CD4-positive, alpha-beta T cell (primary cell): ENCODE results near the gene PCSK2. TPM values are rescaled to one million over a fixed set of nuclear protein-coding genes. Genes with fewer than 3 reads are reported as not detected.

ENCODE experiments used
- ATAC-seq: fragments of 200-7000 bp; cut with Tn5 transposase; one replicate; pipeline ENCODE4 v1.10.0; 2022; ENCODE audit warnings: mild to moderate bottlenecking; ENCODE audit not compliant: poor library complexity
- CTCF ChIA-PET: fragments of 350-600 bp; sonication (Branson Sonifier 250); formaldehyde crosslinking; loops from one replicate; lab custom pipeline; 2021; ENCODE audit warnings: antibody characterized with exemption, inconsistent platforms; lab: Charles Lee
- POLR2A ChIA-PET: fragments of 350-600 bp; sonication (Branson Sonifier 250); formaldehyde crosslinking; loops from one replicate; lab custom pipeline; 2021; ENCODE audit warnings: antibody characterized with exemption, inconsistent platforms; lab: Charles Lee
- DNase-seq, 14 experiments: peaks; one replicate each; pipeline ENCODE4 v3.0.0-alpha.2; 2013 to 2020; ENCODE audit warnings: mixed read lengths in 2 of 14
- H3K27ac ChIP-seq, 2 donors: one replicate each; pipeline versions ENCODE4 v1.5.1 to v1.7.0; 2013; ENCODE audit warnings: low read length in 2 of 2, low read depth in 1 of 2, mild to moderate bottlenecking in 1 of 2
- H3K27me3 ChIP-seq, 2 experiments: 1 replicate in 1 of 2; 2 replicates in 1 of 2; pipeline versions ENCODE4 v1.6.1 to v1.7.0; 2013; ENCODE audit warnings: low read length in 2 of 2, control low read depth in 1 of 2, mild to moderate bottlenecking in 1 of 2, moderate library complexity in 1 of 2; ENCODE audit not compliant: insufficient read depth in 2 of 2, control insufficient read depth in 1 of 2
- H3K36me3 ChIP-seq: one replicate; pipeline ENCODE4 v1.6.1; 2013; ENCODE audit warnings: low read length, control low read depth; ENCODE audit not compliant: insufficient read depth
- H3K4me1 ChIP-seq: one replicate; pipeline ENCODE4 v1.6.1; 2013; ENCODE audit warnings: low read length, control low read depth; ENCODE audit not compliant: insufficient read depth
- H3K4me3 ChIP-seq: one replicate; pipeline ENCODE4 v1.5.1; 2013; ENCODE audit warnings: mild to moderate bottlenecking, low read length, moderate library complexity
- H3K9me3 ChIP-seq, 2 experiments: 1 replicate in 1 of 2; 2 replicates in 1 of 2; pipeline versions ENCODE4 v1.6.1 to v1.7.0; 2013; ENCODE audit warnings: low read length in 2 of 2, mild to moderate bottlenecking in 2 of 2, control low read depth in 1 of 2, moderate library complexity in 1 of 2; ENCODE audit not compliant: control insufficient read depth in 1 of 2, insufficient read depth in 1 of 2
- H3K27ac Mint-ChIP-seq: one replicate; pipeline ENCODE4 v1.8.0; 2020; ENCODE audit warnings: mixed read lengths
- H3K27me3 Mint-ChIP-seq: one replicate; pipeline ENCODE4 v1.8.0; 2021; ENCODE audit warnings: mixed read lengths
- H3K36me3 Mint-ChIP-seq: one replicate; pipeline ENCODE4 v1.8.0; 2021; ENCODE audit warnings: low read depth, mixed read lengths
- H3K4me1 Mint-ChIP-seq: one replicate; pipeline ENCODE4 v1.8.0; 2021; ENCODE audit warnings: low read depth, mixed read lengths
- H3K4me3 Mint-ChIP-seq: one replicate; pipeline ENCODE4 v1.8.0; 2020; ENCODE audit warnings: mild to moderate bottlenecking, mixed read lengths
- H3K9me3 Mint-ChIP-seq: one replicate; pipeline ENCODE4 v1.8.0; 2020; ENCODE audit warnings: mixed read lengths
- intact Hi-C, 2 experiments: fragments of 100-400 bp; cut with DNase I in 1 of 2; cut with micrococcal nuclease in 1 of 2; formaldehyde crosslinking; loops; one replicate each; pipeline versions ENCODE4 v1.15.1 to v1.9.0; 2023 to 2025; cut with DNase I, micrococcal nuclease
- polyA plus RNA-seq, 2 donors: library from polyadenylated mRNA; unstranded; fragments of 120-200 nt; gene quantifications; one replicate each; pipeline ENCODE4 v1.2.1, GENCODE V29; 2013
- total RNA-seq, 174 experiments: library from RNA in 2 of 174; stranded (reverse) in 2 of 174; gene quantifications; one replicate each; pipeline ENCODE4 v1.2.3 and lab custom pipeline; 2021 to 2026
- TF ChIP-seq, protein P1 (sequence below): fragments of 200-600 bp; IDR thresholded peaks from one replicate; pipeline ENCODE4 v1.8.0; 2022; ENCODE audit warnings: antibody characterized with exemption, mild to moderate bottlenecking

The PCSK2 gene
- not detected for total RNA-seq
- not detected for polyA plus RNA-seq (2013, experiment 1 of 2)
- polyA plus RNA-seq (2013, experiment 2 of 2) = not detected
- total RNA-seq (lab: John Stamatoyannopoulos, UW) = 0 to 0.20 (median 0) reads per million in 172 experiments

DNA sequence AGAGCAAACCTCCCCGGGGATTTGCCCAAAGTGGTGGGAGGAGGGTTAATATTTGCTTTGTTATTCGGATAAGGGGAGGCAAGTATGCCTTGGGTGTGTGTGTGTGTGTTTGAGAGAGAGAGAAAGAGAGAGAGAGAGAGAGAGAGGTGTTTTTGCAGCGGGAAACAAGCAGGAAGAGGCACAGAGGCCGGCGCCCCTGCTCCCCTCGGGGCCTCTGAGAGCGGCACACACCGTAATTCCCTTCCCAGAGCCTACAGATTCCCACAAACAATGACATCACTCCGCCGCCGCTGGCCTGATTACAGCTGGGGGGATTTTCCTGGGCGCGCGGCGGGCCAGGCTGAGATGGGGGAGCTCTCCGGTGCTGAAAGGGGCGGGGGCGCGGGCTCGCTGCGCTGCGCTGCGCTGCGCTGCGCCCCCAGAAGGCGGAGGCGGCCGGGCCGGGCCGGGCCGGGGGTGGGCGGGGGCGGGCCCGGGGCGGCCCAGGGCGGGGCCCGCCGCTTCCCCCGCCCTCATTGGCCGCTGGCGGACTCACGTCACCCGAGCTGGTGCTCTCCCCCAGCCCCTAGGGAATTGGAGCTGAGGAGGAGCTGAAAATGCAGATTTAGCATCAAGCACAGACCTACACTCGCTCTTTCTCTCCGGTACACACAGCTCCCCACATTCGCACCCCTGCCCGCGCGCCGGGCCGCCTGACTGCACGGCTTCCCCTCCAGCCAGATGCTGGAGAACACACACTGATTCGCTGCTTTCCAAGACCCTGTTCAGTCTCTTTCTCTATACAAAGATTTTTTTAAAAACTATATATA lies at the start of gene PCSK2:
PCSK2 (plus strand) TSS at position 631 of the 809 bp plus-strand sequence. CDS start 266 bp downstream, outside the sequence.
- Histone ChIP-seq H3K4me3 (no peak within 1 kb of the TSS), H3K27me3 (peaks cover 37 to 56% of the 10 kb centered on the region in 2 experiments), H3K4me1 (no peaks in the 10 kb centered on the region), H3K27ac (no peak within 1 kb of the TSS), H3K36me3 (no peaks in the 10 kb centered on the region), H3K9me3 (peaks cover 0 to 32% of the 10 kb centered on the region in 2 experiments)
- Mint-ChIP-seq H3K36me3 (no peaks in the 10 kb centered on the region), H3K27me3 (peaks cover 84% of the 10 kb centered on the region), H3K27ac (no peak within 1 kb of the TSS), H3K9me3 (no peaks in the 10 kb centered on the region), H3K4me3 (no peak within 1 kb of the TSS), H3K4me1 (peaks cover 4% of the 10 kb centered on the region)
- no peak for ATAC-seq
- POLR2A ChIA-PET = no interaction called here
- TF ChIP-seq, protein P1, sequence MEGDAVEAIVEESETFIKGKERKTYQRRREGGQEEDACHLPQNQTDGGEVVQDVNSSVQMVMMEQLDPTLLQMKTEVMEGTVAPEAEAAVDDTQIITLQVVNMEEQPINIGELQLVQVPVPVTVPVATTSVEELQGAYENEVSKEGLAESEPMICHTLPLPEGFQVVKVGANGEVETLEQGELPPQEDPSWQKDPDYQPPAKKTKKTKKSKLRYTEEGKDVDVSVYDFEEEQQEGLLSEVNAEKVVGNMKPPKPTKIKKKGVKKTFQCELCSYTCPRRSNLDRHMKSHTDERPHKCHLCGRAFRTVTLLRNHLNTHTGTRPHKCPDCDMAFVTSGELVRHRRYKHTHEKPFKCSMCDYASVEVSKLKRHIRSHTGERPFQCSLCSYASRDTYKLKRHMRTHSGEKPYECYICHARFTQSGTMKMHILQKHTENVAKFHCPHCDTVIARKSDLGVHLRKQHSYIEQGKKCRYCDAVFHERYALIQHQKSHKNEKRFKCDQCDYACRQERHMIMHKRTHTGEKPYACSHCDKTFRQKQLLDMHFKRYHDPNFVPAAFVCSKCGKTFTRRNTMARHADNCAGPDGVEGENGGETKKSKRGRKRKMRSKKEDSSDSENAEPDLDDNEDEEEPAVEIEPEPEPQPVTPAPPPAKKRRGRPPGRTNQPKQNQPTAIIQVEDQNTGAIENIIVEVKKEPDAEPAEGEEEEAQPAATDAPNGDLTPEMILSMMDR = no peak
- CTCF ChIA-PET = no interaction called here
- DNase-seq = no peak
- intact Hi-C loops = no loop called here

DNA sequence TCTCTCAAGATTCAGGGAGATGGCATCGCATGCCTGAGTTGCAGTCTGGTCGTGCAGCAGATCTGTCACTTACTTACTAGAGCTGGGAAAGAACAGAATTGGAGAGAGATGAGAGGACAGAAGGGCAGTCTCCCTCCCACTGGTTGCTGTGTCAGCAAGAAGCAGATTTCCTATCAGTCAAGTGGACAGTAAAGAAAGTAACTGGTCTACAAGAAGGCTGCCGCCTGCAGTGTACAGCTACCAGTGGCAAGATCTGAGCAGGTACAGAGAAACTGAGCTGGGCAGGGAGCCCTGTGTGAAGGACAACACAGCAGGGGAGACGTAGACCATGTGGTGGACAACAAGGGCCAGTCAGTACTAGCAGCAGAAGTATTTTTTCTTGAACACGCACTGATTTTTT lies 49.5 kb upstream of the PCSK2 start:
- Histone ChIP-seq H3K27me3 (no peaks in the 10 kb centered on the region), H3K9me3 (peaks cover 0 to 13% of the 10 kb centered on the region in 2 experiments), H3K36me3 (no peaks in the 10 kb centered on the region), H3K27ac (no peak overlapping the region), H3K4me1 (no peaks in the 10 kb centered on the region), H3K4me3 (no peak overlapping the region)
- intact Hi-C loops = no loop called here
- DNase-seq = no peak
- TF ChIP-seq, protein P1 = no peak
- Mint-ChIP-seq H3K27me3 (peaks cover 5% of the 10 kb centered on the region), H3K27ac (no peak overlapping the region), H3K9me3 (peaks cover 6% of the 10 kb centered on the region), H3K36me3 (no peaks in the 10 kb centered on the region), H3K4me3 (no peak overlapping the region), H3K4me1 (no peaks in the 10 kb centered on the region)
- ChIA-PET POLR2A (no interaction called here), CTCF (no interaction called here)
- no peak for ATAC-seq

DNA sequence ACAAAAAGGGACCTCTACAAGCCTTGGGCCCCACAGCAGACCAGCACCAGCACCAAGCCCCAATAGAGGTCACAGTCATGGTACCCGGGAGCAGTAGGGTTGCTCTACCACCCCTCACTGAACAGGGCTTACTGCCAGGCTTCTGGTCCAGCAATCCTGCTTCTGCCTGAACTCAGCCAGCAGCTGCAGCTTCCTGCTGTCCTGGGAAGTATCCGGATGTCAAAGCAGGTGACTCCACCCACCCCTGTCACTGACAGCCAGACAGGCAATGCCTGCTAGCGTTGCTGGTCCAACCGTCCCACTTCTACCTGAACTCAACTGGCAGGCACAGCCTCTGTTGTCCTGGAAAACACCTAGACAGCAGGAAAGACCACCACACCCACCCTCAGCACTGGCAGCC lies 47.0 kb upstream of the PCSK2 start:
- Histone ChIP-seq H3K36me3 (no peaks in the 10 kb centered on the region), H3K27ac (no peak overlapping the region), H3K4me3 (no peak overlapping the region), H3K4me1 (no peaks in the 10 kb centered on the region), H3K9me3 (peaks cover 0 to 13% of the 10 kb centered on the region in 2 experiments), H3K27me3 (no peaks in the 10 kb centered on the region)
- CTCF ChIA-PET = no interaction called here
- TF ChIP-seq, protein P1 = no peak
- ATAC-seq = no peak
- H3K27me3 Mint-ChIP-seq = peaks cover 5% of the 10 kb centered on the region
- no peaks in the 10 kb centered on the region for H3K4me1 Mint-ChIP-seq
- no peak overlapping the region for H3K4me3 Mint-ChIP-seq
- no peaks in the 10 kb centered on the region for H3K36me3 Mint-ChIP-seq
- POLR2A ChIA-PET = no interaction called here
- intact Hi-C loops = no loop called here
- DNase-seq = no peak
- H3K9me3 Mint-ChIP-seq = peaks cover 10% of the 10 kb centered on the region
- H3K27ac Mint-ChIP-seq = no peak overlapping the region
